GM19328 (cell line): Measurements from ENCODE around the gene ERV3-1.
"Not testable (repeated sequence)": the region's sequence is repeated elsewhere in the genome, so short reads cannot be mapped to it uniquely, and the experiment has no call there.

Experiments used
- ATAC-seq: cut with Tn5 transposase; IDR thresholded peaks from one replicate; pipeline ENCODE4 v1.9.1; 2021; ENCODE audit warnings: mild to moderate bottlenecking, moderate library complexity; ENCODE audit not compliant: unreplicated experiment

Gene ERV3-1

DNA sequence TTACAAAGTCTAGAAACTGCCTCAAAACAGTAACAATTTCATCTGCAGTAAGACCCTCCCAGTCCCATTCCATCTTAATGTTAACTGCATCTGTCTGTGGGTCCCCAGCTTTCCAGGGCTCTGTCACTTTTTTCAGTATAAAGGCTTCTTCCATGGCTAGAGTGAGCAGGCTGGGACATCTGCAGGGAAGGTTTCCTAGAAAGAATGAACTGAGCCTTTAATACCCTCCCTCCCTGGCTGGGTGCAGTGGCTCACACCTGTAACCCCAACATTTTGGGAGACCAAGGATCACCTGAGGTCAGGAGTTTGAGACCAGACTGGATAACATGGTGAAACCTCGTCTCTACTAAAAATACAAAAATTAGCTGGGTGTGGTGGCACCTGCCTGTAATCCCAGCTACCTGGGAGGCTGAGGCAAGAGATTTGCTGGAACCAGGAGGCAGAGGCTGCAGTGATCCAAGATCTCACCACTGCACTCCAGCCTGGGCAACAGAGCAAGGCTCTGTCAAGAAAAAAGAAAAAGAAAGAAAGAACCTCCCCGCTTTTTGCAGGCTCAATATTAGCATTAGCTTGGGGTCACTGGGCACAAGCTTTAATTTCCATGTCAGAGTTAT is 3.4 kb downstream of the ERV3-1 start:
- ATAC-seq, result no peak

DNA sequence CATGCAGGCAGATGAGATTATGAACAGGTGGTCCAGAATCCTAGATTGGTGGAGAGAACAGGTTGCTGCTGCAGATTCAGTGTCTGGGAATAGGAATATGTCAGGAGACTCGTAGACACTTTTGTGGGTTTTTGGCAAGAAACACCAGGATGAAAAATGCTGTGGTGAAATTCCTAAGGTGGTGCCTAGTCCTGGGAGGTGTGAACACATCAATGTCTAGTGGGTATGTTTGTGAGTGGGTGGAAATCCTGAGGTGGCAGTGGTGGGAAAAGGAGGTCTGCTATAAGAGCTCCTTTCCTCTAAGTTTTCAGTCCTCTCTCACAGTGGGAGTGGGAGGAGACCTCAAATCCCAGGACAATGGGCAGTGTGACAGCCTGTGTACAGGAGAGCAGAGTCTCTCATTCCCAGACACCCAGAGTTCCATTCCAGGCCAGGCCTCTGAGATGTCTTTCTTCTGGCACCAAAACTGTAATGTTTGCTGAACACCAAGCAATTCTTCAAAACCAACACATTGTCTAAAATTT is 5.1 kb downstream of the ERV3-1 start:
- ATAC-seq, result no peak

- ATAC-seq, result no peak
Measured at GRCh38 chr7:64999165-65000004, 7.1 kb downstream of the ERV3-1 start.

GRCh38 chr7:64998865-64999164 is 7.7 kb downstream of the ERV3-1 start:
- no peak for ATAC-seq

GRCh38 chr7:64997927-64998391 is 8.5 kb downstream of the ERV3-1 start:
- ATAC-seq, result no peak

DNA sequence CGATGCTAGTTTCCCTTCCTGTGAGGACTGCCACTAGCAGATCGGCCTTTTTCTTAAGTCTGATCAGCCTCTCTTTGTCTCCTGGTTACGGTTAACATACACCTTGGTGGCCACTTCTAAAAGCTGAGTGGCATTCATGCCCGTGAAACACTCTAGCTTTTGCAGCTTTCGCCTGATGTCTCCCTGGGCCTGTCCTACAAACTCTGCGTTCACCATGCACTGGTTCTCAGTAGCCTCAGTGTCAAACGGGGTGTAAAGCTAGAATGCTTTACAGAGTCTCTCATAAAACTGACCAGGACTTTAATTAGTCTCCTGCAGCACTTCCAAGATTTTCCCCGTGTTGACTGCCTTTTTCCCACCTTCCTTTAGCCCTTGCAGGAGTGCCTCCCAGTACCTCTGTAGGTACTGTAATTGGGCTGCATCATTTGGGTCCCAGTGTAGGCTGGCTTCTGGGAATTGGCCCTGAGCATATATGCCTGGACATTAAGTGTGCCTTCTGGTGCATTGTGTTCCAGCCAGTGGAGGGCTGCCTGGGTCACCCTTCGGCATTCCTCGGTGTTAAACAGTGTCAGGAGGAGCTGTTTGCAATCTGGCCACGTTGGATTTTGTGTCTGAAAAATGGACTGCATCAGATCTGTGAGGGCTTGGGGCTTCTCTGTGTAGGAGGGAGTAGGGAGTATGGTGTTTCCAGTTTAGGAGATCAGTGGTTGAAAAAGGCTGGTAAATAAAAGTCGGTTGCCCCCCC is 9.2 kb downstream of the ERV3-1 start:
- ATAC-seq, result no peak

- ATAC-seq, result no peak
Measured at GRCh38 chr7:64996305-64996704, 10.2 kb downstream of the ERV3-1 start.

GRCh38 chr7:64993901-64994300 is 12.6 kb downstream of the ERV3-1 start:
- ATAC-seq, result no peak

DNA sequence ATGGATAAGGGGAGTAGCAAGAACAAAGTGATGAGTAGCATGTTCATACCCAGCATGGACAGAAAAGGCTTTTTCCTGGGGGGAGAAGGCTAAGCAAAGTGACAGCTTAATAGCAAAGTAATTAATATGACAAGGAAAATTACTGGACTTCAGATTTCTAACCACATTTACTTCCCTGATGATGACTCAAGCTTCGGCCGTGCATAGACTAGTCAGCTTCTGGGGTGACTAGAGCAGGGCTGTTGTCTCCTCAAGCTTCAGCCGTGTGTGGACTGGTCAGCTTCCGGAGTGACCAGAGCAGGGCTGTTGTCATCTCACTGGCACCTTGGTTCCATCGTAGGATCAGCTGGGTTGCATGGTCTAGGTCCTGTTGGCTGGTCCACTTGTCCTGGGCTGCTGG is 13.5 kb downstream of the ERV3-1 start:
- ATAC-seq, result no peak

GRCh38 chr7:64990936-64991335 is 15.6 kb downstream of the ERV3-1 start, which contains the start of gene ZNF117:
Gene ZNF117 (minus strand): TSS chr7:64991036.
- no peak for ATAC-seq

DNA sequence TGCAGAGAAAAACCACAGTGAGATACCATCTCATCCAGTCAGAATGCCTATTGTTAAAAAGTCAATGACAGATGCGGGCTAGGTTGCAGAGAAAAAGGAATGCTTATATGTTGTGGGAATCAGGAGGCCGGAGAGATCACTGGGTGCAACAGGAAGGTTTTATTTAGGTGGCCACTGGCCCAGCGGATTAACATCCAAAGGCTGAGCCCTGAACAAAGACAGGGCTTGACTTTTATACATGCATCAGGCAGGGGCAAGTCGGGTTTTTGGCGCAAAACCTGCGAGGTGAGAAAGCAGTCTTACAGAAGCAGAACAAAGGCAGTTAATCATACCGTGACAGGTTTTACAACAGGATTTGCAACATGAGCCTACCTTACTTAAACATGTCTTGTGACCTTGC is 16.3 kb downstream of the ERV3-1 start:
- no peak for ATAC-seq

DNA sequence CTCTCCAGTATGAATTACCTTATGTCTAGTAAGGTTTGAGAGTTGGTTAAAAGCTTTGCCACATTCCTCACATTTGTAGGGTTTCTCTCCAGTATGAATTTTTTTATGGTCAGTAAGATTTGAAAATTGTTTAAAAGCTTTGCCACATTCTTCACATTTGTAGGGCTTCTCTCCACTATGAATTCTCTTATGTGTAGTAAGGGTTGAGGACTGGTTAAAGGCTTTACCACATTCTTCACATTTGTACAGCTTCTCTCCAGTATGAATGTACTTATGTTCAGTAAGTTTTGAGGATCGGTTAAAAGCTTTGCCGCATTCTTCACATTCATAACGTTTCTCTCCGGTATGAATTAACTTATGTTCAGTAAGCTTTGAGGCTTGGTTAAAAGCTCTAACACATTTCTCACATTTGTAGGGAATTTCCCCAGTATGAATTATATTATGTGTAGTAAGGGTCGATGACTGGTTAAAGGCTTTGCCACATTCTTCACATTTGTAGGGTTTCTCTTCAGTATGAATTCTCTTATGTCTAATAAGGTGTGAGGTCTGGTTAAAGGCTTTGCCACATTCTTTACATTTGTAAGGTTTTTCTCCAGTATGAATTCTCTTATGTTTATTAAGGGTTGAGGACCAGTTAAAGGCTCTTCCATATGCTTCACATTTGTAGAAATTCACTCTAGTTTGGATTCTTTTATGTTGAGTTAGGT is 27.8 kb downstream of the ERV3-1 start:
- no peak for ATAC-seq

- no peak for ATAC-seq
Measured at GRCh38 chr7:64965594-64965993, 40.9 kb downstream of the ERV3-1 start.

- no peak for ATAC-seq
Measured at GRCh38 chr7:64959072-64959747, 47.3 kb downstream of the ERV3-1 start.

DNA sequence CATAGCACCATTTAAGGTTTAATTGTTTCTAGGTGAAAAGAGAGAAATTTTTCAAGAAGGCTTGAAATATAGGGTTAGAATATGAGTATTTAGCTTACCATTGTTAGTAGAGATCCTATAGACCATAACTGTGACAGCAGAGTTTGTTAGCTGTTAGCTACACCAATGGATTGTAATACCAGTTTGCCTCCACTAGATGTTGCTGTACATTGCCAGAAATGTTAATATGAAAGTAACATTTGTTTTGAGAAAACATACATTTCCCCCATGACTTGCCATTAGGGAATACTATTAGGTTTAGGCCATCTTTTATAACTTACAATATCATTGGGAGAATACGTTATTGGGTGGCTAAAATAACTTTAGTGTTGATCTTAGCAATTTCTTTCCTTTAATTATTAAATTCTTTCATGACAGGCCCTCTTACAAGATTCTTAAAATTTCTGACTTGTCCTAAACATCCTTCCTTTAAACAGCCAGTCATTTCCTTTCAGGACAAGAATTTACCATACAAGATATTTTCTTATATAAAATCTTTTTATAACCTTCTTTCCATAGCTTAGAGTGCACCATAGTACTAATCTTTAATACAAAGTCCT is 55.1 kb downstream of the ERV3-1 start:
- no peak for ATAC-seq

DNA sequence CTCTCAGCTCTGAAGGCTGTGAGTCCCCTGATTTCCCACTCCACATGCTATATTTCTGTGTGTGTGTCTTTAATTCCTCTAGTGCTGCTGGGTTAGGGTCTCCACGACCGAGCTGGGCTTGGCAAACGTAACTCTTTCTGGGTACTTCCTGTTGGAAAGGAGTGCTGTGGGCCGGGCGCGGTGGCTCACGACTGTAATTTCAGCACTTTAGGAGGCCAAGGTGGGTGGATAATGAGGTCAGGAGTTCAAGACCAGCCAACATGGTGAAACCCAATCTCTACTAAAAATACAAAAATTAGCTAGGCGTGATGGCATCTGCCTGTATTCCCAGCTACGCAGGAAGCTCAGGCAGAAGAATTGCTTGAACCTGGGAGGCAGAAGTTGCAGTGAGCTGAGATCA is 55.8 kb downstream of the ERV3-1 start:
- ATAC-seq, result not testable (repeated sequence)

DNA sequence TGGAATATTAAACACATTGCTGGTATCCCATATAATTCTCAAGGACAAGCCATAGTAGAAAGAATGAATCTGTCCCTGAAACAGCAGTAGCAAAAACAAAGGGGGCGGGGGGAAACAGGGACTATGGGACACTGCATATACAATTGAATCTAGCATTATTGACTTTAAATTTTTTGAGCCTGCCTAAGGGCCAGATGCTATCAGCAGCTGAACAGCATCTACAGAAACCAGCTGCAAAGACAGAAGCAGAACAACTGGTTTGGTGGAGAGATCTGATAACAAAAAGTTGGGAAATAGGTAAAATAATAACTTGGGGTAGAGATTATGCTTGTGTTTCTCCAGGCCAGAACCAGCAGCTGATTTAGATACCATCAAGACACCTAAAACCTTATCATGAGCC is 57.7 kb downstream of the ERV3-1 start:
- not testable (repeated sequence) for ATAC-seq

GRCh38 chr7:64947252-64948000 is 59.1 kb downstream of the ERV3-1 start:
- ATAC-seq, result no peak

DNA sequence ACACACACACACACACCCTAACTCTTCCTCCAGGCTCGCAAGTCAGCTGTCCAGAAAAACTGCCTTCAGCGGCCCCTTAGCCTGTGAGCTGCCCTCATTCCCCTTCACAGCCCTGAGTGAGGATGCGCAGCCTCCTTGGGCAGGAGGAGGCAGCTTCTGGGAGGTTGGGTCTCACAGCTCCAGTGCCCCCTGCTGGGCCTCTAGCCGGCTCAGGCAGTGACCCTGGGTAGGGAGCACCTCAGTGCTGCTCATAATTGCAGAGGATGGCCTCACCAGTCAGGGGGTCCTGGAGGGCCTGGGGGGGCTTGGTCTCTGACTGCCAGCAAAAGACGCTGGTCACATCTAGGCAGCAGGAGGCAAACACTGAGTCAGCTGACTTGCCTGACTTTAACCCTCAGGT is 59.7 kb downstream of the ERV3-1 start:
- no peak for ATAC-seq
